Anterior cingulate cortex (tissue), 58 donors: ENCODE results near the gene SDHAF2.
A peak's percentile ranks its signal among the peaks of the same experiment; 100 is the strongest.
"Not testable (repeated sequence)": the region's sequence is repeated elsewhere in the genome, so short reads cannot be mapped to it uniquely, and the experiment has no call there.

Experiments used
- DNase-seq, 58 donors: peaks; one replicate each; lab custom pipeline; 2025; lab: John Stamatoyannopoulos, UW

Gene SDHAF2

GRCh38 chr11:61474013-61474643 lies 44.2 kb downstream of the SDHAF2 start:
- DNase-seq = no peak

DNA sequence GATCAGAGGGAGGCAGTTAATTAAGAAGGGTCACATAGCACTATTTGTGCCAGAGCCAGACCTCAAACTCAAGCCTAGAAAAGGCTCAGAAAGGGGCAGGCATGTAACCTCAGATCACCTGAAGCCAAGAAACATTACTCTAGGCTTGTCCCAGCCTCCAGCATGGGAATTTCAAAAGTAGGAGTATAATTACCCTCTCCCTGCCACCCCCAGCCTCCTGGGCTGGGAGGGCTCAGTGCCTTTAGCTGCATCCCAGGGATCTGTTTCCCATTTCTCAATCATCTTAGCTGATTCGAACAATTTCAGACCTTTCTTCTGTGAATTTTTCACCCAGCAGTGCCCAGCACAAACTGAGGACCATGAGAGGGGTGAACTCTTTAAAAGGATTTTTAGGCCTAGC lies 45.5 kb downstream of the SDHAF2 start:
- DNase-seq = no peak

DNA sequence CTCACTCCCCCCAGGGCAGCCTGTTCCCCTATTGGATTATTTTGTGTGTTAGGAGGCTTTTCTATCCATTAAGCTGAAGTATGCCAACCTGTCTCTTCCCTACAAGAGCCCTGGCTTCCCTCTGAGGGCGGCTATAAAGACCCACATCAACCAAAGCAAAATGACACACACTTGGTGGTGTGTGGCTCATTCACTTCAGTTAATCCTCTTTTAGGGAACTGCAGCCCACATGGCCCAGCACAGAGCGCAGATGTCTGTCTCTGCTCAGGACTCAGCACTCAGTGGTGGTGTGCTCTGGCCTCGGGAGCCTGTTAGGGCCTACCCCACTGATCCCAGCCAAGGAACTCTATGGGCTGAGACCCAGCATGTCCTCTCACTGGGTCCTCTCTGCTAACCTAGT lies 46.4 kb downstream of the SDHAF2 start:
- no peak for DNase-seq

DNA sequence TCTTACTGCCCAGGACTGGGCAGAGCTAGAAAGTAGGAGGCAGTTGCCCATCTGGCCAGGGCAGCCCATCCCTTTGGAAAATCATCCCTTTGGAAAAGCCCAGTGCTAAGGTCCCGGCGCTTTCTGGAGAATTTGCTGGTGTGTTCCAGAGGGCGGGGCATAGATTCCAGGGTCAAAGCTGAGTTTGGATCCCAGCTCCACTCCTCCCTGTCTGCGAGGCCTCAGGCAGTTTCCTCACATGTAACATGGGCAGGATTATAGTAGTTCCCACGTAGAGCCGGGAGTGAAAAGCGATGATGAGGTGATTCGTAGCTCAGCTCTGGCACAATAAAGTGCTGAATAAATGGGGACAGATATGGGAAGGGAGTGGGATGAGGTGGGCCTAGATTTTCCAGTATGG lies 47.2 kb downstream of the SDHAF2 start:
- no peak for DNase-seq

GRCh38 chr11:61477727-61478148 lies 47.8 kb downstream of the SDHAF2 start:
- peak in 19 of 58 donors; percentile 5 to 60 (median 24) for DNase-seq

- DNase-seq = not testable (repeated sequence)
Observed at GRCh38 chr11:61479360-61480058, 49.6 kb downstream of the SDHAF2 start.

DNA sequence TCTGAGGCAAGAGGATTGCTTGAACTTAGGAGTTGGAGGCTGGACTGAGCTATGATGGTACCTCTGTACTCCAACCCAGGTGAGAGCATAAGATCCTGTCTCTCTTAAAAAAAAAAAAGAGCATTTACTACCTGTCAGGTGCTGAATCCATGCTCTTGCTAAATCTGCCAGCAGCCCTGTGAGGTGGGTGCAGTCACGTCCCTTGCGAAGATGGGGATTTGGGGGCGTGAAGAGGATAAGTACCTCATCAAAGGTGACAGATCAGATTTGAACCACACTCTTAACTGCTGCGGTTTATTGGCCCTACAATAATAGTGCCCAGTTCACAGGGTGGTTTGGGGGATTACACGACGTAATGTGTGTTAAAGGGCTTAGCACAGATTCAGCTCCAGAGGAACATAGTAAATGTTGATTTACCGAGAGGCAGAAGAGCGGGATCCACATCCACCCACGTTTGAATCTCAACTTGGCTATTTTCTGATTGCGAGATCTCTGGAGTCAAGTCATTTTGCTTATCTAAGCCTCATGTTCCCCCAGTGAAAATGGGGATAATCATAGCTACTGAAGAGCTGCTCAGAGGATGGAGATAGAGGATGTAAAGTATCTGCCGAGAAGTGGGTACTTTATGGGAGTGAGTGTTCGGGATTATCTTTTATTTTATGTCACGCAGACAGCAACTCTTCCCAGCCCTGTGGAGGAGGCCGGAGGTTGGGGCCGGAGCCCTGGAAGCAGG lies 50.5 kb downstream of the SDHAF2 start:
- DNase-seq = no peak

- DNase-seq = peak in 5 of 58 donors; percentile 7 to 27 (median 12)
Observed at GRCh38 chr11:61480994-61481335, 51.0 kb downstream of the SDHAF2 start.

GRCh38 chr11:61481806-61482205 lies 51.9 kb downstream of the SDHAF2 start:
- DNase-seq = no peak

DNA sequence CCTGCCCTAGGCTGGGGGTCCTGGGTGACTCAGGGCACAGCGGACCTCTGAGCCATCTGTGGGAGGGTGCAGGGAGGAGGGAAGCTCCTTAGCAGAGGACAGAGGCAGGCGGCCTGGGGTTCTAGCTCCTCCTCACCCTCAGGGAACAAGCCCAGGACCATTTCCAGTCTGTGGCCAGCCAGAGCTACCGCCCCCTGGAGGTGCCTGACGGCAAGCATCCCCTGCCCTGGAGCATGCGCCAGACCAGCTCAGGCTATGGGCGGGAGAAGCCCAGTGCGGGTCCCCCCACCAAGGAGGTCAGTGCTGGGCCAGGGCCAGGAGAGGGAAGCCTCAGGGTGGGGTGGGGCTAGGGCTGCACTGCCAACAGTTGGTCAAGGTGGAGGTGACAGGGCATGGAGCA lies 52.6 kb downstream of the SDHAF2 start:
- no peak for DNase-seq

DNA sequence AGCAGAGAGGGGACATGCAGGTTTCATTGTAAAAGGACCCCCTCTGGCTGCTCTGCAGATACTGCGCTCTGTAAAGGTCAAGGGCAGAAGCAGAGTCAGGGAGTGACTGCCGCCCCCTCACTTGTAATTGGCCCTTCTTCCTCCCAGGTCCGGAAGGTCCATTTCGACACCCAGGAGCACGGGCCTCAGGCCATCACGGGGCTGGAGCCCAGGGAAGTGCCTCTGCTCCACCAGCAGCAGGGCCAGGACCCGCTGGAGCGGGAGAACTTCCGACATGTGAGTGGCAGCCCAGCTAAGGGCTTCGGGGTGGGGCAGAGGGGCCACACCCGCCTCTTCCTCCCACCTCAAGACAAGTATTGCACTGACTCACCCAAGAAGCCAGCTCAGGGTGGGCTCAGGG lies 54.6 kb downstream of the SDHAF2 start:
- DNase-seq = no peak

DNA sequence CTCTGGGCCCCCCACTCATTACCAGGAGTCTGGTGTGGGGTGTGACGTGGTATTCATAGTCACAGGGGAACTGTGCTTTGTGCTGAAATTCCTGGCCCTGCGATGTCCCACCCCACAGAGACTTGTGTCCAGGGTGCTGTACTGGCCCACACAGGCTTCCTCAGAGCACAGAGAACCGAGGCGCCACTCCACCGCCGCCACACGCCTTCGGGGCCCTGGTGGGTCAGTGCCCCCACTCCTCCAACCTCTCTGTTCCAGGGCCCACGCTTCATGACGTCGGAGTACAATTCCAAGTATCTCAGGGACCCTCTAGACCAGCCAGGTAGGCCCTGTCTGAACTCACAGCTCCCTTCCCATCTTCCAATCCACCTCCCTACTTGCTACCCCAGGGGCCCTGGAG lies 55.2 kb downstream of the SDHAF2 start:
- DNase-seq = no peak

- no peak for DNase-seq
Observed at GRCh38 chr11:61486011-61486620, 56.2 kb downstream of the SDHAF2 start.

DNA sequence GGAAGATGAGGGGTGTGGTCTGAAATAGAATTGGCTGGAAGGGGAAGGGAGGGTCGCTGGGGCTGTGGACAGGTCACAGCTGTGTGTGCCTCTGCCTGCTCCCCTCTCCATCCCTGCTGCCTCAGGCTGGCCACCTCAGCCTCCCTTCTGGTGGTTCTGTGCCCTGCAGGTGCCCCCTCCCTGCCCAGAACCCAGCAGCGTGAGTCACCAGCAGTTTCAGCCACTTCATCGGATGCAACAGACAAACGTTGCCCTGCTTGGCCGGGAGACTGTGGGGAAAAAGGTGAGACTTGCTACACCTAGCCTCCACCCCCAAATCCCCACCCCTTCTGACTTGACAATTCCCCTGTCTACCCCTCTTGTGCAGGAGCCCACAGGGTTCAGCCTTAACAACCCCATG lies 56.9 kb downstream of the SDHAF2 start:
- DNase-seq = no peak

- no peak for DNase-seq
Observed at GRCh38 chr11:61487342-61488025, 57.6 kb downstream of the SDHAF2 start.

GRCh38 chr11:61488651-61489291 lies 58.8 kb downstream of the SDHAF2 start:
- DNase-seq = no peak

GRCh38 chr11:61489833-61490721 lies 60.2 kb downstream of the SDHAF2 start:
- DNase-seq = no peak

DNA sequence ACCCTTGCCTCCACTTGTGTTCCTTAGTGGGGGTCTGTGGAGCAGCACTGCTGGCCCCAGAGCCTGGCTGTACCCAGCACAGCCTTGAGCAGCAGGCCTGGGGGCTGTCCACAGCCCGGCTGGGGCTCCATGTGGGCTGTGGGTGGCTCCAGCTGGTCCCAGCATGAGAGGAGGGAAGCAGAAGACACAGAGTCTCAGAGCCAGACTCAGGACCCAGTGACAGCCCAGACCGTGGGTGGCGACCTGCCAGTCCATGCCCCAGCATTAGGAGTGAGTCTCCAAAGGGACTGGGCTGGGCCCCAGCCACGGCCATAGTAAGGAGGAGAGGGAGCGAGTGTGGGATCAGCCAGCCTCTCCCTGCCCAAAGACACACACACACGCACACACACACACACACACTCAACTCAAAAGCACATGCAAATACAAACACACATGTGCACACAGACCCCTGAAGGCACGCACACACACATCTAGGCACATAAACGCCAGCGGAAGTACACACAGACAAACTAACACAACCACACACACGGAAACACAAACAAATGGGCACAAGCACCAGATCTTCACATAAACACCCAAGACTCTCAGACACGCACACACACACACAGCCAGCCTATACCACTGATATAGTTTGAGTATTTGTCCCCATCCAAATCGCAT lies 61.9 kb downstream of the SDHAF2 start:
- peak in 11 of 58 donors; percentile 22 to 50 (median 31) for DNase-seq
